ENCODE data around the gene B3GNT8. TPM values are rescaled to one million over a fixed set of nuclear protein-coding genes. Genes with fewer than 3 reads are reported as not detected.

Gene B3GNT8
- total RNA-seq, 1 experiment from 2014 or later: 0.10 TPM

DNA sequence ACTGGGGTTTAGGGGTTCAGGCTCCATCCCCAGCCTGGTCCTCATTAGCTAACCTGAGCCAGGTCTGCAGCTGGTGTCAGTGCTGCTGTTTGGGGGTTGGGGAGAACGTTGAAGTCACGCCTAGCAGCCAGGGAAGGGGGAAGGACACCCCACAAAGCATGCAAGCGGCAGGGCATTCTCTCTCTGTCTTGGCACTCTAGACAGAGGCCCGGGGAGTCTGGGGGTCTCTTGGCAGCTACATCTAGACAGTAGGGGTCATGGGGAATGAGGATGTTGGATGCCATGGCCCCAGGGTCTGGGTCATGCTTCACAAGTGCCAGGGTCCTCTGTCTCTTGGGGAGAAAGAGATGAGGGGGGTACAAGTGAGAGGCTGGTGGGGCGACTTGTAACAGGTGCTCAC lies 18.4 kb upstream of the B3GNT8 start:
- TF ChIP-seq, protein P1, sequence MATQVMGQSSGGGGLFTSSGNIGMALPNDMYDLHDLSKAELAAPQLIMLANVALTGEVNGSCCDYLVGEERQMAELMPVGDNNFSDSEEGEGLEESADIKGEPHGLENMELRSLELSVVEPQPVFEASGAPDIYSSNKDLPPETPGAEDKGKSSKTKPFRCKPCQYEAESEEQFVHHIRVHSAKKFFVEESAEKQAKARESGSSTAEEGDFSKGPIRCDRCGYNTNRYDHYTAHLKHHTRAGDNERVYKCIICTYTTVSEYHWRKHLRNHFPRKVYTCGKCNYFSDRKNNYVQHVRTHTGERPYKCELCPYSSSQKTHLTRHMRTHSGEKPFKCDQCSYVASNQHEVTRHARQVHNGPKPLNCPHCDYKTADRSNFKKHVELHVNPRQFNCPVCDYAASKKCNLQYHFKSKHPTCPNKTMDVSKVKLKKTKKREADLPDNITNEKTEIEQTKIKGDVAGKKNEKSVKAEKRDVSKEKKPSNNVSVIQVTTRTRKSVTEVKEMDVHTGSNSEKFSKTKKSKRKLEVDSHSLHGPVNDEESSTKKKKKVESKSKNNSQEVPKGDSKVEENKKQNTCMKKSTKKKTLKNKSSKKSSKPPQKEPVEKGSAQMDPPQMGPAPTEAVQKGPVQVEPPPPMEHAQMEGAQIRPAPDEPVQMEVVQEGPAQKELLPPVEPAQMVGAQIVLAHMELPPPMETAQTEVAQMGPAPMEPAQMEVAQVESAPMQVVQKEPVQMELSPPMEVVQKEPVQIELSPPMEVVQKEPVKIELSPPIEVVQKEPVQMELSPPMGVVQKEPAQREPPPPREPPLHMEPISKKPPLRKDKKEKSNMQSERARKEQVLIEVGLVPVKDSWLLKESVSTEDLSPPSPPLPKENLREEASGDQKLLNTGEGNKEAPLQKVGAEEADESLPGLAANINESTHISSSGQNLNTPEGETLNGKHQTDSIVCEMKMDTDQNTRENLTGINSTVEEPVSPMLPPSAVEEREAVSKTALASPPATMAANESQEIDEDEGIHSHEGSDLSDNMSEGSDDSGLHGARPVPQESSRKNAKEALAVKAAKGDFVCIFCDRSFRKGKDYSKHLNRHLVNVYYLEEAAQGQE (IDR thresholded peaks at IDR 0.05; ENCODE audit: insufficient read depth in 1 of 2, low read depth in 2 of 2, low read length in 1 of 2): no peak
- TF ChIP-seq, protein P2, sequence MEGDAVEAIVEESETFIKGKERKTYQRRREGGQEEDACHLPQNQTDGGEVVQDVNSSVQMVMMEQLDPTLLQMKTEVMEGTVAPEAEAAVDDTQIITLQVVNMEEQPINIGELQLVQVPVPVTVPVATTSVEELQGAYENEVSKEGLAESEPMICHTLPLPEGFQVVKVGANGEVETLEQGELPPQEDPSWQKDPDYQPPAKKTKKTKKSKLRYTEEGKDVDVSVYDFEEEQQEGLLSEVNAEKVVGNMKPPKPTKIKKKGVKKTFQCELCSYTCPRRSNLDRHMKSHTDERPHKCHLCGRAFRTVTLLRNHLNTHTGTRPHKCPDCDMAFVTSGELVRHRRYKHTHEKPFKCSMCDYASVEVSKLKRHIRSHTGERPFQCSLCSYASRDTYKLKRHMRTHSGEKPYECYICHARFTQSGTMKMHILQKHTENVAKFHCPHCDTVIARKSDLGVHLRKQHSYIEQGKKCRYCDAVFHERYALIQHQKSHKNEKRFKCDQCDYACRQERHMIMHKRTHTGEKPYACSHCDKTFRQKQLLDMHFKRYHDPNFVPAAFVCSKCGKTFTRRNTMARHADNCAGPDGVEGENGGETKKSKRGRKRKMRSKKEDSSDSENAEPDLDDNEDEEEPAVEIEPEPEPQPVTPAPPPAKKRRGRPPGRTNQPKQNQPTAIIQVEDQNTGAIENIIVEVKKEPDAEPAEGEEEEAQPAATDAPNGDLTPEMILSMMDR (IDR thresholded peaks at IDR 0.05): no peak
- TF ChIP-seq POLR2AphosphoS5 (IDR thresholded peaks at IDR 0.05; ENCODE audit: low read depth, low read length) (no peak), TCF7L2 (IDR thresholded peaks at IDR 0.05; ENCODE audit: low read depth, low read length) (no peak), SIN3A (IDR thresholded peaks at IDR 0.05; ENCODE audit: borderline replicate concordance, insufficient read depth, low read depth, low read length) (no peak)
- no peak overlapping the region for H3K27ac ChIP-seq (ENCODE audit: low read length)
- no peak overlapping the region for H3K4me3 ChIP-seq (ENCODE audit: low read depth in 2 of 2, low read length in 2 of 2)
- no peaks in the 10 kb centered on the region for H3K36me3 ChIP-seq (ENCODE audit: control insufficient read depth, insufficient read depth, low read length)
- no peaks in the 10 kb centered on the region for H3K9me3 ChIP-seq (ENCODE audit: control insufficient read depth, insufficient read depth, low read depth, low read length)
- ChIA-PET CTCF (interaction anchor here (0.8 kb wide), 1 partner anchor 125 kb away, joined by 3 read pairs; no protein-coding TSS in a partner anchor), POLR2A (no interaction called here)
- no peaks in the 10 kb centered on the region for H3K27me3 ChIP-seq (ENCODE audit: control insufficient read depth, insufficient read depth, low read length)
- no peak for ATAC-seq
- no peak for DNase-seq (ENCODE audit: low read depth, low spot score)
- in situ Hi-C loops (cut with HindIII; ENCODE audit: low pct_unique_long_range_greater_than_20kb, low sequenced_read_pairs): no loop called here
- H3K4me1 ChIP-seq (ENCODE audit: control insufficient read depth, insufficient read depth, low read length): no peaks in the 10 kb centered on the region
- no TSS peak for BruUV-seq (replicated peaks)
- intact Hi-C loops (cut with micrococcal nuclease; ENCODE audit: unreplicated experiment): no loop called here

DNA sequence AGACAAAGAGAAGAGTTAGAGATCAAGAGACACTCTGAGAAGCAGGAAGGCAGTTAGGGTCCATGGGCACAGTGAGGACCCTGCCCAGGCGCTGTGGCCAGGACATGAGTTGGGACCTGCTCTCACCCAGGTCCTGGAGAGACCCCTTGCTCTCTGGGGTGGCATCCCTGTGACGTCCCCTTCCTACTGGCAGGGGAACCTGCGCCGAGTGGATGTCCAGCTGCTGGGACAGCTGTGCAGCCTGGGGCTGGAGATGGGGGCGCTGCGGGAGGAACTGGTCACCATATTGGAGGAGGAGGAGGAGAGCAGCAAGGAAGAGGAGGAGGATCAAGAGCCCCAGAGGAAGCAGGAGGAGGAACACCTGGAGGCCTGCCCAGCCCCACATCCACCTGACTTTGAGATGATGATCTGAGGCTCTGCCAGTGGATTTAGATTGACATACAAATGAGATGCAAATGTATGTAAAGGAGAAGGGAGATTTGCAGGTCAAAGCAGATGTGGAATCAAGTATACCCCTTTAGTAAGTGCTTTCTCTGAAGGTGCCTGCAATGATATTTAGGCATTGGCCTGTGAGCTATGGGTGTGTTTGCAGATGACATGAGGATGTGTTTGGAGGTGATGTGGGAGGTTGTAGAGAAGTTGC lies 16.8 kb upstream of the B3GNT8 start:
- BruUV-seq (replicated peaks): no TSS peak
- no peaks in the 10 kb centered on the region for H3K9me3 ChIP-seq (ENCODE audit: control insufficient read depth, insufficient read depth, low read depth, low read length)
- intact Hi-C loops (cut with micrococcal nuclease; ENCODE audit: unreplicated experiment) (no loop called here), in situ Hi-C loops (cut with HindIII; ENCODE audit: low pct_unique_long_range_greater_than_20kb, low sequenced_read_pairs) (no loop called here)
- ChIA-PET POLR2A (no interaction called here), CTCF (no interaction called here)
- H3K27me3 ChIP-seq (ENCODE audit: control insufficient read depth, insufficient read depth, low read length): no peaks in the 10 kb centered on the region
- no peak overlapping the region for H3K4me3 ChIP-seq (ENCODE audit: low read depth in 2 of 2, low read length in 2 of 2)
- H3K4me1 ChIP-seq (ENCODE audit: control insufficient read depth, insufficient read depth, low read length): peaks cover 1% of the 10 kb centered on the region; the same call in 1 of the 2 replicates
- DNase-seq (ENCODE audit: low read depth, low spot score) (no peak), ATAC-seq (no peak)
- H3K36me3 ChIP-seq (ENCODE audit: control insufficient read depth, insufficient read depth, low read length): no peaks in the 10 kb centered on the region; the same call in 1 of the 2 replicates
- no peak overlapping the region for H3K27ac ChIP-seq (ENCODE audit: low read length)
- TF ChIP-seq TCF7L2 (IDR thresholded peaks at IDR 0.05; ENCODE audit: low read depth, low read length): no peak
- TF ChIP-seq SIN3A (IDR thresholded peaks at IDR 0.05; ENCODE audit: borderline replicate concordance, insufficient read depth, low read depth, low read length): no peak
- no peak for TF ChIP-seq POLR2AphosphoS5 (IDR thresholded peaks at IDR 0.05; ENCODE audit: low read depth, low read length)
- TF ChIP-seq, protein P2 (IDR thresholded peaks at IDR 0.05): no peak
- TF ChIP-seq, protein P1 (IDR thresholded peaks at IDR 0.05; ENCODE audit: insufficient read depth in 1 of 2, low read depth in 2 of 2, low read length in 1 of 2): no peak
